ENCODE data around the gene FOXN3.
A peak's percentile ranks its signal among the peaks of the same experiment; 100 is the strongest.

- peak in 7 of 11 experiments; percentile 18 to 39 (median 27) for TF ChIP-seq CTCF (IDR thresholded peaks at IDR 0.05 in 8 of 11, conservative IDR thresholded peaks at IDR 0.05 in 3 of 11)
- TF ChIP-seq POLR2AphosphoS5 (IDR thresholded peaks at IDR 0.05), result no peak
Measured at GRCh38 chr14:89336338-89336737, 80.7 kb downstream of the FOXN3 start.
